ENCODE measurements around the gene PTPN14. TPM values are rescaled to one million over a fixed set of nuclear protein-coding genes. Genes with fewer than 3 reads are reported as not detected.
"Not testable (repeated sequence)": the region's sequence is repeated elsewhere in the genome, so short reads cannot be mapped to it uniquely, and the experiment has no call there.

PTPN14 gene
- total RNA-seq, 1 experiment from 2014 or later, result 88.4 TPM

DNA sequence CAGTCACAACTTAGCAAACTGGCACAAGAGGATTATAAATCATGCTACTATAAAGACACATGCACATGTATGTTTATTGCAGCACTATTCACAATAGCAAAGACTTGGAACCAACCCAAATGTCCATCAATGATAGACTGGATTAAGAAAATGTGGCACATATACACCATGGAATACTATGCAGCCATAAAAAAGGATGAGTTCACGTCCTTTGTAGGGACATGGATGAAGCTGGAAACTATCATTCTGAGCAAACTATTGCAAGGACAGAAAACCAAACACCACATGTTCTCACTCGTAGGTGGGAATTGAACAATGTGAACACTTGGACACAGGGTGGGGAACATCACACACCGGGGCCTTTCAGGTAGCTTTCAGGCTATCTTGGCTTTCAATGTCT, 41.8 kb downstream of the PTPN14 start:
- Mint-ChIP-seq H3K27me3 (ENCODE audit: low read depth) (peaks cover 10% of the 10 kb centered on the region), H3K4me1 (peaks cover 53% of the 10 kb centered on the region), H3K36me3 (peaks cover 44% of the 10 kb centered on the region), H3K9me3 (peaks cover 36% of the 10 kb centered on the region)
- 0 out of 2 replicates have a peak, but pooled peaks have one; percentile 26 for TF ChIP-seq GTF2I (CRISPR knock-in tag; conservative IDR thresholded peaks at IDR 0.05)
- H3K4me3 Mint-ChIP-seq; DNase-seq (ENCODE audit: low spot score); H3K27ac Mint-ChIP-seq; POLR2A ChIA-PET; ATAC-seq; CTCF ChIA-PET: not testable (repeated sequence)

DNA sequence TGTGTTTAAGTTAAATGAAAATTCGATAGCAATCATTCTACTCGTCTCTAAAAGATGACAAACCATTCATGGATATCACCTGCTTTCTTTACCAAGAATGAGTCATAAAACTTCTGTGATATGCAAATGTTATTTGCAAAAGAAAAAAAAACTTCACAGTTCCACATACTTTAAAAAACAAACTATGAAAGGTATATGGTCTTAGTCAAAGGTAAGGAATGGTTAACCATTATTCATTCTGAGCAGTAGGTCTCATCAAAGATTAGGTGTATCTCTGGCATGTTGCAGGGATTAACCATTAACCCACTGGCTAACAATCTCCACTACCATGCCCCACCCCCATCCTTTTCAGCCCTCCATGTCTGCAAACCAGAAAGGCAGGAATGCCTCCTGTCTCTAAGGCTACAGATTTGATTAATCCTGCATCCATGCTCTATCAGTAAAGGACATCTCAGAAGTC, 44.4 kb downstream of the PTPN14 start:
- Mint-ChIP-seq H3K27ac (peak overlapping the region; percentile 60; the same call in 1 of the 2 replicates), H3K4me1 (peaks cover 45% of the 10 kb centered on the region), H3K27me3 (ENCODE audit: low read depth) (peaks cover 7% of the 10 kb centered on the region), H3K4me3 (no peak overlapping the region), H3K36me3 (peaks cover 40% of the 10 kb centered on the region), H3K9me3 (peaks cover 34% of the 10 kb centered on the region)
- DNase-seq (ENCODE audit: low spot score) (no peak), ATAC-seq (peak; percentile 64)
- ChIA-PET CTCF (interaction anchor here (2.4 kb wide), 1 partner anchor 45 kb away, joined by 7 read pairs; the partner anchor contains the start of gene PTPN14), POLR2A (no interaction called here)
- TF ChIP-seq GRHL2 (CRISPR knock-in tag; IDR thresholded peaks at IDR 0.05; ENCODE audit: insufficient replicate concordance, severe bottlenecking) (no peak), EMX1 (CRISPR knock-in tag; IDR thresholded peaks at IDR 0.05) (no peak), ZNF671 (CRISPR knock-in tag; IDR thresholded peaks at IDR 0.05) (no peak), JAZF1 (CRISPR knock-in tag; IDR thresholded peaks at IDR 0.05) (no peak)
- TF ChIP-seq, protein P1, sequence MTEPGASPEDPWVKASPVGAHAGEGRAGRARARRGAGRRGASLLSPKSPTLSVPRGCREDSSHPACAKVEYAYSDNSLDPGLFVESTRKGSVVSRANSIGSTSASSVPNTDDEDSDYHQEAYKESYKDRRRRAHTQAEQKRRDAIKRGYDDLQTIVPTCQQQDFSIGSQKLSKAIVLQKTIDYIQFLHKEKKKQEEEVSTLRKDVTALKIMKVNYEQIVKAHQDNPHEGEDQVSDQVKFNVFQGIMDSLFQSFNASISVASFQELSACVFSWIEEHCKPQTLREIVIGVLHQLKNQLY (CRISPR knock-in tag; IDR thresholded peaks at IDR 0.05), result no peak
- TF ChIP-seq, protein P2, sequence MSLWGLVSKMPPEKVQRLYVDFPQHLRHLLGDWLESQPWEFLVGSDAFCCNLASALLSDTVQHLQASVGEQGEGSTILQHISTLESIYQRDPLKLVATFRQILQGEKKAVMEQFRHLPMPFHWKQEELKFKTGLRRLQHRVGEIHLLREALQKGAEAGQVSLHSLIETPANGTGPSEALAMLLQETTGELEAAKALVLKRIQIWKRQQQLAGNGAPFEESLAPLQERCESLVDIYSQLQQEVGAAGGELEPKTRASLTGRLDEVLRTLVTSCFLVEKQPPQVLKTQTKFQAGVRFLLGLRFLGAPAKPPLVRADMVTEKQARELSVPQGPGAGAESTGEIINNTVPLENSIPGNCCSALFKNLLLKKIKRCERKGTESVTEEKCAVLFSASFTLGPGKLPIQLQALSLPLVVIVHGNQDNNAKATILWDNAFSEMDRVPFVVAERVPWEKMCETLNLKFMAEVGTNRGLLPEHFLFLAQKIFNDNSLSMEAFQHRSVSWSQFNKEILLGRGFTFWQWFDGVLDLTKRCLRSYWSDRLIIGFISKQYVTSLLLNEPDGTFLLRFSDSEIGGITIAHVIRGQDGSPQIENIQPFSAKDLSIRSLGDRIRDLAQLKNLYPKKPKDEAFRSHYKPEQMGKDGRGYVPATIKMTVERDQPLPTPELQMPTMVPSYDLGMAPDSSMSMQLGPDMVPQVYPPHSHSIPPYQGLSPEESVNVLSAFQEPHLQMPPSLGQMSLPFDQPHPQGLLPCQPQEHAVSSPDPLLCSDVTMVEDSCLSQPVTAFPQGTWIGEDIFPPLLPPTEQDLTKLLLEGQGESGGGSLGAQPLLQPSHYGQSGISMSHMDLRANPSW (CRISPR knock-in tag; conservative IDR thresholded peaks at IDR 0.05; ENCODE audit: low read depth), result no peak
- TF ChIP-seq, protein P3, sequence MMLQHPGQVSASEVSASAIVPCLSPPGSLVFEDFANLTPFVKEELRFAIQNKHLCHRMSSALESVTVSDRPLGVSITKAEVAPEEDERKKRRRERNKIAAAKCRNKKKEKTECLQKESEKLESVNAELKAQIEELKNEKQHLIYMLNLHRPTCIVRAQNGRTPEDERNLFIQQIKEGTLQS (CRISPR knock-in tag; conservative IDR thresholded peaks at IDR 0.05), result no peak

DNA sequence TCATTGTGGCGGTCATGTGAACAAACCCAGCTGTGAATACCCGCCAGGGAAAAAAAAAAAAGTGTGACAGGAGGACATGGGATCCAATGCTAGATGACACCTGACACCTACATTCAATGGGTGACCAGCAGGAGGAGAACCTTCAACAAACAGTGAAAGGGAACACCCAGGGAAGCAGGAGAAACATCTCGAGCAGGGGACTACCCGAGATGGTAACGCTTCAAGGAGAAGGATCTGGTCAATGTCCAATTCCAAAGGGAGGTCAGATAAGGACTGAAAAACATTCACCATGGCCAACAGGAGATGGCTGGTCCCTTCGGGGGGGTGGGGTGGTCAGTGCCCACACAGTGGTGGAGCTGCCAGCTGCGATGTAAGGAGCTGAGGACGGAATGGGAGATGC, 46.3 kb downstream of the PTPN14 start:
- Mint-ChIP-seq H3K9me3 (peaks cover 15% of the 10 kb centered on the region), H3K27me3 (ENCODE audit: low read depth) (peaks cover 4% of the 10 kb centered on the region; the same call in 1 of the 2 replicates), H3K4me1 (peaks cover 55% of the 10 kb centered on the region), H3K27ac (peak overlapping the region; percentile 13; the same call in 1 of the 2 replicates), H3K4me3 (0 out of 2 replicates have a peak overlapping the region, but pooled peaks have one; percentile 11), H3K36me3 (peaks cover 21% of the 10 kb centered on the region)
- CTCF ChIA-PET, result interaction anchor here (0.9 to 2.4 kb wide), 3 partner anchors 47 to 167 kb away, joined by 3 to 7 read pairs (median 4); partner anchors contain the start of gene PTPN14
- no peak for TF ChIP-seq ZNF317 (CRISPR knock-in tag; IDR thresholded peaks at IDR 0.05; ENCODE audit: borderline replicate concordance, low read depth)
- TF ChIP-seq GTF2I (CRISPR knock-in tag; conservative IDR thresholded peaks at IDR 0.05), result no peak
- no peak for TF ChIP-seq RORB (CRISPR knock-in tag; IDR thresholded peaks at IDR 0.05)
- TF ChIP-seq, protein P4, sequence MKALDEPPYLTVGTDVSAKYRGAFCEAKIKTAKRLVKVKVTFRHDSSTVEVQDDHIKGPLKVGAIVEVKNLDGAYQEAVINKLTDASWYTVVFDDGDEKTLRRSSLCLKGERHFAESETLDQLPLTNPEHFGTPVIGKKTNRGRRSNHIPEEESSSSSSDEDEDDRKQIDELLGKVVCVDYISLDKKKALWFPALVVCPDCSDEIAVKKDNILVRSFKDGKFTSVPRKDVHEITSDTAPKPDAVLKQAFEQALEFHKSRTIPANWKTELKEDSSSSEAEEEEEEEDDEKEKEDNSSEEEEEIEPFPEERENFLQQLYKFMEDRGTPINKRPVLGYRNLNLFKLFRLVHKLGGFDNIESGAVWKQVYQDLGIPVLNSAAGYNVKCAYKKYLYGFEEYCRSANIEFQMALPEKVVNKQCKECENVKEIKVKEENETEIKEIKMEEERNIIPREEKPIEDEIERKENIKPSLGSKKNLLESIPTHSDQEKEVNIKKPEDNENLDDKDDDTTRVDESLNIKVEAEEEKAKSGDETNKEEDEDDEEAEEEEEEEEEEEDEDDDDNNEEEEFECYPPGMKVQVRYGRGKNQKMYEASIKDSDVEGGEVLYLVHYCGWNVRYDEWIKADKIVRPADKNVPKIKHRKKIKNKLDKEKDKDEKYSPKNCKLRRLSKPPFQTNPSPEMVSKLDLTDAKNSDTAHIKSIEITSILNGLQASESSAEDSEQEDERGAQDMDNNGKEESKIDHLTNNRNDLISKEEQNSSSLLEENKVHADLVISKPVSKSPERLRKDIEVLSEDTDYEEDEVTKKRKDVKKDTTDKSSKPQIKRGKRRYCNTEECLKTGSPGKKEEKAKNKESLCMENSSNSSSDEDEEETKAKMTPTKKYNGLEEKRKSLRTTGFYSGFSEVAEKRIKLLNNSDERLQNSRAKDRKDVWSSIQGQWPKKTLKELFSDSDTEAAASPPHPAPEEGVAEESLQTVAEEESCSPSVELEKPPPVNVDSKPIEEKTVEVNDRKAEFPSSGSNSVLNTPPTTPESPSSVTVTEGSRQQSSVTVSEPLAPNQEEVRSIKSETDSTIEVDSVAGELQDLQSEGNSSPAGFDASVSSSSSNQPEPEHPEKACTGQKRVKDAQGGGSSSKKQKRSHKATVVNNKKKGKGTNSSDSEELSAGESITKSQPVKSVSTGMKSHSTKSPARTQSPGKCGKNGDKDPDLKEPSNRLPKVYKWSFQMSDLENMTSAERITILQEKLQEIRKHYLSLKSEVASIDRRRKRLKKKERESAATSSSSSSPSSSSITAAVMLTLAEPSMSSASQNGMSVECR (CRISPR knock-in tag; IDR thresholded peaks at IDR 0.05; ENCODE audit: borderline replicate concordance), result no peak
- TF ChIP-seq, protein P5, sequence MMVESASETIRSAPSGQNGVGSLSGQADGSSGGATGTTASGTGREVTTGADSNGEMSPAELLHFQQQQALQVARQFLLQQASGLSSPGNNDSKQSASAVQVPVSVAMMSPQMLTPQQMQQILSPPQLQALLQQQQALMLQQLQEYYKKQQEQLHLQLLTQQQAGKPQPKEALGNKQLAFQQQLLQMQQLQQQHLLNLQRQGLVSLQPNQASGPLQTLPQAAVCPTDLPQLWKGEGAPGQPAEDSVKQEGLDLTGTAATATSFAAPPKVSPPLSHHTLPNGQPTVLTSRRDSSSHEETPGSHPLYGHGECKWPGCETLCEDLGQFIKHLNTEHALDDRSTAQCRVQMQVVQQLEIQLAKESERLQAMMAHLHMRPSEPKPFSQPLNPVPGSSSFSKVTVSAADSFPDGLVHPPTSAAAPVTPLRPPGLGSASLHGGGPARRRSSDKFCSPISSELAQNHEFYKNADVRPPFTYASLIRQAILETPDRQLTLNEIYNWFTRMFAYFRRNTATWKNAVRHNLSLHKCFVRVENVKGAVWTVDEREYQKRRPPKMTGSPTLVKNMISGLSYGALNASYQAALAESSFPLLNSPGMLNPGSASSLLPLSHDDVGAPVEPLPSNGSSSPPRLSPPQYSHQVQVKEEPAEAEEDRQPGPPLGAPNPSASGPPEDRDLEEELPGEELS (CRISPR knock-in tag; IDR thresholded peaks at IDR 0.05), result no peak
- TF ChIP-seq IRF2 (CRISPR knock-in tag; IDR thresholded peaks at IDR 0.05; ENCODE audit: borderline replicate concordance, low read depth), result no peak
- TF ChIP-seq ZNF263 (CRISPR knock-in tag; IDR thresholded peaks at IDR 0.05; ENCODE audit: low read depth), result no peak
- TF ChIP-seq TP53 (CRISPR knock-in tag; IDR thresholded peaks at IDR 0.05), result no peak
- TF ChIP-seq, protein P6, sequence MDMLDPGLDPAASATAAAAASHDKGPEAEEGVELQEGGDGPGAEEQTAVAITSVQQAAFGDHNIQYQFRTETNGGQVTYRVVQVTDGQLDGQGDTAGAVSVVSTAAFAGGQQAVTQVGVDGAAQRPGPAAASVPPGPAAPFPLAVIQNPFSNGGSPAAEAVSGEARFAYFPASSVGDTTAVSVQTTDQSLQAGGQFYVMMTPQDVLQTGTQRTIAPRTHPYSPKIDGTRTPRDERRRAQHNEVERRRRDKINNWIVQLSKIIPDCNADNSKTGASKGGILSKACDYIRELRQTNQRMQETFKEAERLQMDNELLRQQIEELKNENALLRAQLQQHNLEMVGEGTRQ (CRISPR knock-in tag; IDR thresholded peaks at IDR 0.05), result no peak
- TF ChIP-seq, protein P7, sequence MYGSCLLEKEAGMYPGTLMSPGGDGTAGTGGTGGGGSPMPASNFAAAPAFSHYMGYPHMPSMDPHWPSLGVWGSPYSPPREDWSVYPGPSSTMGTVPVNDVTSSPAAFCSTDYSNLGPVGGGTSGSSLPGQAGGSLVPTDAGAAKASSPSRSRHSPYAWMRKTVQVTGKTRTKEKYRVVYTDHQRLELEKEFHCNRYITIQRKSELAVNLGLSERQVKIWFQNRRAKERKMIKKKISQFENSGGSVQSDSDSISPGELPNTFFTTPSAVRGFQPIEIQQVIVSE (CRISPR knock-in tag; IDR thresholded peaks at IDR 0.05; ENCODE audit: borderline replicate concordance), result no peak
- TF ChIP-seq TEAD4 (CRISPR knock-in tag; IDR thresholded peaks at IDR 0.05), result no peak
- POLR2A ChIA-PET, result no interaction called here
- ATAC-seq (peak; percentile 62), DNase-seq (ENCODE audit: low spot score) (no peak)
